Muscle of leg (tissue), 11 donors: ENCODE data around the gene SGMS2. TPM values are rescaled to one million over a fixed set of nuclear protein-coding genes. Genes with fewer than 3 reads are reported as not detected.

Source experiments
- DNase-seq: peaks from one replicate; pipeline ENCODE4 v3.0.0; 2013
- H3K27ac ChIP-seq: one replicate; pipeline ENCODE4 v1.5.1; 2013; ENCODE audit warnings: mild to moderate bottlenecking, low read length, control low read depth
- H3K27me3 ChIP-seq: one replicate; pipeline ENCODE4 v1.6.1; 2013; ENCODE audit warnings: low read length; ENCODE audit not compliant: control insufficient read depth, insufficient read depth
- H3K36me3 ChIP-seq: one replicate; pipeline ENCODE4 v1.6.1; 2013; ENCODE audit warnings: low read length; ENCODE audit not compliant: control insufficient read depth, insufficient read depth
- H3K4me1 ChIP-seq: one replicate; pipeline ENCODE4 v1.6.1; 2013; ENCODE audit warnings: low read length; ENCODE audit not compliant: control insufficient read depth, insufficient read depth
- H3K4me3 ChIP-seq: one replicate; pipeline ENCODE4 v1.5.1; 2013; ENCODE audit warnings: low read length, control low read depth
- H3K9me3 ChIP-seq: replicated peaks from 2 replicates; pipeline ENCODE4 v1.6.1; 2013; ENCODE audit warnings: low read depth, low read length; ENCODE audit not compliant: control insufficient read depth
- WGBS: methylation state at CpG from one replicate; pipeline ENCODE4 v1.1.5; 2013; ENCODE audit warnings: missing lambda C conversion rate; ENCODE audit not compliant: insufficient coverage; 5-methylcytosine and 5-hydroxymethylcytosine counted together
- polyA plus RNA-seq, 8 donors: library from polyadenylated mRNA; unstranded; fragments of 120-200 nt; gene quantifications; one replicate each; pipeline versions ENCODE4 v1.2.1 to v1.2.3, GENCODE V29; 2013; ENCODE audit warnings: inconsistent platforms in 1 of 8, low replicate concordance in 1 of 8; ENCODE audit not compliant: insufficient read length in 8 of 8, insufficient read depth in 1 of 8
- total RNA-seq: library from RNA; stranded (reverse); fragments of 120-200 nt; gene quantifications from one replicate; pipeline ENCODE4 v1.2.4, GENCODE V29; 2013

The SGMS2 gene
- total and polyA plus RNA-seq, 9 donors = 6.9 to 14.8 (median 8.8) TPM

GRCh38 chr4:107890779-107891178, 66.0 kb downstream of the SGMS2 start:
- no peak overlapping the region for H3K4me3 ChIP-seq
- H3K36me3 ChIP-seq = no peaks in the 10 kb centered on the region
- no peaks in the 10 kb centered on the region for H3K4me1 ChIP-seq
- DNase-seq = no peak
- peaks cover 15% of the 10 kb centered on the region for H3K9me3 ChIP-seq
- no peaks in the 10 kb centered on the region for H3K27me3 ChIP-seq
- H3K27ac ChIP-seq = no peak overlapping the region
- WGBS = no CpG with 5 or more reads among the region's 2 CpGs

- Histone ChIP-seq H3K4me3 (no peak overlapping the region), H3K27me3 (no peaks in the 10 kb centered on the region), H3K27ac (no peak overlapping the region), H3K4me1 (no peaks in the 10 kb centered on the region), H3K36me3 (no peaks in the 10 kb centered on the region), H3K9me3 (peaks cover 13% of the 10 kb centered on the region)
- DNase-seq = no peak
These were observed 66.6 kb downstream of the SGMS2 start for GRCh38 chr4:107891299-107891698.

GRCh38 chr4:107893171-107894137, 68.7 kb downstream of the SGMS2 start:
- Histone ChIP-seq H3K9me3 (peaks cover 4% of the 10 kb centered on the region), H3K27me3 (no peaks in the 10 kb centered on the region), H3K4me1 (no peaks in the 10 kb centered on the region), H3K27ac (no peak overlapping the region), H3K36me3 (no peaks in the 10 kb centered on the region), H3K4me3 (no peak overlapping the region)
- 30% methylated on average over 2 of the region's 4 CpGs for WGBS
- DNase-seq = peak; percentile 28

GRCh38 chr4:107894138-107894603, 69.4 kb downstream of the SGMS2 start:
- WGBS = 29% methylated on average over 4 of the region's 6 CpGs
- Histone ChIP-seq H3K36me3 (no peaks in the 10 kb centered on the region), H3K4me3 (no peak overlapping the region), H3K4me1 (no peaks in the 10 kb centered on the region), H3K27me3 (no peaks in the 10 kb centered on the region), H3K9me3 (no peaks in the 10 kb centered on the region), H3K27ac (no peak overlapping the region)
- DNase-seq = no peak

- no peak overlapping the region for H3K4me3 ChIP-seq
- H3K9me3 ChIP-seq = no peaks in the 10 kb centered on the region
- no peaks in the 10 kb centered on the region for H3K4me1 ChIP-seq
- no peak for DNase-seq
- no peak overlapping the region for H3K27ac ChIP-seq
- no peaks in the 10 kb centered on the region for H3K36me3 ChIP-seq
- 60% methylated on average over 1 of the region's 2 CpGs for WGBS
- H3K27me3 ChIP-seq = no peaks in the 10 kb centered on the region
These were observed 71.5 kb downstream of the SGMS2 start for GRCh38 chr4:107896158-107896645.

GRCh38 chr4:107896646-107897045, 71.9 kb downstream of the SGMS2 start:
- DNase-seq = no peak
- no peak overlapping the region for H3K4me3 ChIP-seq
- H3K4me1 ChIP-seq = no peaks in the 10 kb centered on the region
- H3K27ac ChIP-seq = no peak overlapping the region
- H3K9me3 ChIP-seq = no peaks in the 10 kb centered on the region
- no peaks in the 10 kb centered on the region for H3K36me3 ChIP-seq
- no peaks in the 10 kb centered on the region for H3K27me3 ChIP-seq
- WGBS = no CpG with 5 or more reads among the region's 1 CpG

GRCh38 chr4:107897823-107898222, 73.1 kb downstream of the SGMS2 start:
- H3K27ac ChIP-seq = no peak overlapping the region

GRCh38 chr4:107900067-107900466, 75.3 kb downstream of the SGMS2 start:
- H3K27me3 ChIP-seq = no peaks in the 10 kb centered on the region
- H3K4me1 ChIP-seq = no peaks in the 10 kb centered on the region
- no peaks in the 10 kb centered on the region for H3K9me3 ChIP-seq
- peaks cover 2% of the 10 kb centered on the region for H3K36me3 ChIP-seq
- no peak overlapping the region for H3K27ac ChIP-seq
- no peak for DNase-seq
- 76% methylated on average over 4 of the region's 4 CpGs for WGBS
- no peak overlapping the region for H3K4me3 ChIP-seq

More at GRCh38 chr4:107897823-107898222, 73.1 kb downstream of the SGMS2 start:
- DNase-seq = no peak
- Histone ChIP-seq H3K36me3 (no peaks in the 10 kb centered on the region), H3K27me3 (no peaks in the 10 kb centered on the region), H3K4me3 (no peak overlapping the region), H3K4me1 (no peaks in the 10 kb centered on the region), H3K9me3 (no peaks in the 10 kb centered on the region)

- Histone ChIP-seq H3K9me3 (no peaks in the 10 kb centered on the region), H3K27me3 (no peaks in the 10 kb centered on the region), H3K36me3 (peaks cover 2% of the 10 kb centered on the region), H3K27ac (no peak overlapping the region), H3K4me1 (no peaks in the 10 kb centered on the region), H3K4me3 (no peak overlapping the region)
- no peak for DNase-seq
- WGBS = no CpG with 5 or more reads among the region's 3 CpGs
These were observed 75.8 kb downstream of the SGMS2 start for GRCh38 chr4:107900508-107900907.

- no peaks in the 10 kb centered on the region for H3K9me3 ChIP-seq
- WGBS = no CpG with 5 or more reads among the region's 2 CpGs
- no peaks in the 10 kb centered on the region for H3K4me1 ChIP-seq
- peak; percentile 12 for DNase-seq
- H3K4me3 ChIP-seq = no peak overlapping the region
- no peaks in the 10 kb centered on the region for H3K27me3 ChIP-seq
- H3K36me3 ChIP-seq = peaks cover 2% of the 10 kb centered on the region
- H3K27ac ChIP-seq = no peak overlapping the region
These were observed 76.6 kb downstream of the SGMS2 start for GRCh38 chr4:107901213-107901934.
